Measurements from ENCODE around the gene HNRNPK.
A peak's percentile ranks its signal among the peaks of the same experiment; 100 is the strongest.

HNRNPK gene

DNA sequence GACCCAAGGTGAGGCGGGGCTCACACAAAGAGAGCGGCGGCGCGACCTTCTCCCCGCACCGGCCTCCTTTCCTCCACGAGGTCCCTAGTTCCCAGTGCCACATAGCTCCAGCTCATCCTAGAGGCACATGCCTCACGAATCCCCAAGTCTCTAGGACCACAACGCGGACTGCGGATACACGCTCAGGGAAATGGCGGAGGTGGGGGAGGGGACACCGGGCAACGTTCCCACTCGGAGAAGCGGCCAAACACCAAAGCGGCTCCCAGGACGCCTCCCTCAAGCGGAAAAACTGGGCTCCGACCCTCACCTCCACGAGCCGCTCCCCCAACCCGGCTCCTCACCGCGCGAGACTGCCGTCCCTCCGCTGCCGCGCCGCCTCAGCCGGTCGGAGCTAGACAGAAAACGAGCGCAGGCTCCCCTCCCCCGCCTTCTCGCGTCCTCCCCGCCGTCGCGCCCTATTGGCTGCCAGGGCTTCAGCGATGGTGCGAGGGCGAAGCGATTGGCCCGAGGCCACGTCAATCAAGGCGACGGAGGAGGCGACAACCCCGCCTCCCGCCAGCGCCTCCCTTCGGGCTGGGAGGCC is at the start of gene HNRNPK:
HNRNPK (minus strand) TSS at position 404 of the 583 bp plus-strand sequence. CDS start 1,963 bp downstream, outside the sequence.
- DNase-seq = peak; percentile 99

GRCh38 chr9:84027201-84027600 is 47.2 kb upstream of the HNRNPK start:
- DNase-seq = no peak

DNA sequence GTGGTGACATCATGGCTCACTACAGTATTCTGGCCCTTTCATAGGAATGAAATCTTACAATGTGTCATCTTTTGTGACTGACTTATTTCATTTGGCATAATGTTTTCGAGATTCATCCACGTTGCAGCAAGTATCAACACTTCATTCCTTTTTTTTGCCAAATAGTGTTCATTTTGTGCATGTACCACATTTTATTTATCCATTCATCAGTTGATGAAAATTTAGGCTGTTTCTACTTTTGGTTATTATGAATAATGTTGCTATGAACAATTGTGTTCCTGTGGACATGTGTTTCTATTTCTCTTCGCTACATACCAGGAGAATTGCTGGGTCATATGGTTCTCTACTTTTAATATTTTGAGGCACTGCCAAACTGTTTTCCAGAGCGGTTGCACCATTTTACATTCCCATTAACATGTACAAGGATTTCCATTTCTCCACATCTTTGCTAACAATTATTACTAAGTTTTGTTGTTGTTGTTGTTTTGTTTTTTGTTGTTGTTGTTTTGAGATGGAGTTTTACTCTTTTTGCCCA is 44.1 kb upstream of the HNRNPK start:
- DNase-seq = no peak

GRCh38 chr9:84007662-84008061 is 27.6 kb upstream of the HNRNPK start:
- DNase-seq = no peak

- DNase-seq = no peak
Measured at GRCh38 chr9:84003246-84003645, 23.2 kb upstream of the HNRNPK start.

- DNase-seq = no peak
Measured at GRCh38 chr9:84002344-84002743, 22.3 kb upstream of the HNRNPK start.

DNA sequence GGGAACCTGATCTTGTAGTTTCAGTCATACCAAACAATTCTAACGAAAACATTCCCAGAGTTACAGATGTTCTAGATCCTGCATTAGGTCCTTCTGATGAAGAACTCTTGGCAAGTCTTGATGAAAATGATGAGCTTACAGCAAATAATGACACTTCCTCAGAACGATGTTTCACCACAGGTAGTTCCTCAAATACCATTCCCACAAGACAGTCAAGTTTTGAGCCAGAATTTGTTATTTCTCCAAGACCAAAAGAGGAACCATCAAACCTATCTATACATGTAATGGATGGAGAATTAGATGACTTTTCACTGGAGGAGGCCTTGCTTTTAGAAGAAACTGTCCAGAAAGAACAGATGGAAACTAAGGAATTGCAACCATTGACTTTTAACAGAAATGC is 21.6 kb upstream of the HNRNPK start:
- DNase-seq = no peak

DNA sequence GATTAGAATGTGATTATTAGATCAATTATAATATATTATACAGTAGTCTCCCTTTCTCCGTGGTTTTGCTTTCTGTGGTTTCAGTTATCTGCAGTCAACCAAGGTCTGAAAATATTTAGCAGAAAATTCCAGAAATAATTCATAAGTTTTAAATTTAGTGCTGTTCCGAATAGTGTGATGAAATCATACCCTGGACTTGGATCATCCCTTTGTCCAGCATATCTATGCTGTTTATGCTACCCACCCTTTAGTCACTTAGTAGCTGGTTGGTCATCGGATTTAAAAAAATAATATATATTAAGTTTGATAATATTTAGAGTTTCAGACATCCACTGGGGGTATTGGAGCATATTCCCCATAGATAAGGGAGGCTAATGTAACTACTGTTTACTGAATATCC is 20.2 kb upstream of the HNRNPK start:
- DNase-seq = no peak

DNA sequence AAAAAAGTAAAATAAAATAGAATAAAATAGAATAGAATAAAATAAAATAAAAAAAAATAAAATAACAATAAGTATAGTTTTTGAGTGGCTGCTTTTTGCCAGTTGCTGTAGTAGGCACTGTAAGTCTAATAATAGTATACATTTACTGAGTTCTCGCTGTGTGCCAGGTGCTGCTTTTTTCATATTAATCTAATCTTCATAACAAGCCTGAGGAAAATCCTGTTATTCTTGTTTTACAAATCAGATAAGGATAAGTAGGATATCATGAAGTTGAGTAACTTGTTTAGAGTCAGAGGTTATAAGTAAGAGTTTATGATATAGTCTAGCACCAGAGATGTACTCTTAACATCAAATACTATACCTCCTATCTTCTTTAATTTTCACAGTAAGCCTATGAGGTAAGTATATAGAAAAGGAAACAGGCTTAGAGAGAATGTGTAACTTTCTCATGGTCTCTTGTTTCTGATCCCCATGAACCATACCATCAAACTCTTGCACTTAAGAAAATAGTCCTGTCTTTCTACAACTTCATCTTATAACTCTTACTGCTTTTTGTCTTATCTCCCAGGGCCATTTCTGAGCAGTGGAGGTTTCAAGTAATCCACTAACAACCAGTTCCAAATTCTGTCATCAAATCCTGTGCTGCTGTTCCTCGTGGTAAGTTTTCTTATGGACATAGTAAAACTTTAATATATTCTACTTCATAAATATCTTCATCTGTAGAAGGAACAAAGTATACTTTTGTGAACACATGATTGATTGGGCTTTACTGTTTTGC is 19.3 kb upstream of the HNRNPK start:
- no peak for DNase-seq

DNA sequence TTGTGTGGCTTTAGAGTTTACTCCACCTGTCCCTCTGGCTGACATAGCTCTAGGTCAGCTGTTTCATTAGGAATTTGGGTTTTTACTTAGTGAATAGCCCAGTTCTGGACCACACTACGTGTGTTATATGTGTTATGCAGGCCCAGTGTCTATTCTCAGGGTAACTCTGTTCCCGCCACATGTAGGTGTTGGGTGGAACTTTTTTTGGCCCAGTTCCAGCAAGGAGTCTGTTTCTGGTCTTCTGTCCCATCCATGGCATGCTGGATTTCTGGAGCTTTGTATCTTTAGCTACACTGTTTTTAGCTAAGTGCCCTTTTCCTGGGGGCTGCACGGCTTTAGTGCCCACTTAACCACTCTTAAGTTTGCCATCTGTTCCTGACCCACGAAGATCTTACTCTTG is 16.1 kb upstream of the HNRNPK start:
- DNase-seq = no peak

- no peak for DNase-seq
Measured at GRCh38 chr9:83992901-83993300, 12.9 kb upstream of the HNRNPK start.

DNA sequence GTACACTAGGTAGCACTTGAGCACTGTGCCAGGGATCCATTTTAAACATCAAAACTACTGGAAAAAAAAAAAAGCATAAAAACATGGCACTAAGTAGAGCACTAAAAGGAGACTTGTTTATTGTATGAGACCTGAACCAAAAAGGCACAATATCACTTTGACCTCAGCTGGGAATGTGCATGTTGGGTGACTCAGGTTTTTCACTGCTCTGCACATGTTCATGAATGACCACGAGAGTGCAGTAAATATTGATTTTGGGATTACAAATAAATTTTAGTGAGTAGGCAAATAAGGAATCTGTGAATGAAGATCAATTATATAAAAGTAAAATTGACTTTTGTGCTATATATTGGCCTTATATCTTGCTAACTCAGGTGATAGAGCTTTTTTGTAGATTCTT is 12.4 kb upstream of the HNRNPK start:
- DNase-seq = no peak

DNA sequence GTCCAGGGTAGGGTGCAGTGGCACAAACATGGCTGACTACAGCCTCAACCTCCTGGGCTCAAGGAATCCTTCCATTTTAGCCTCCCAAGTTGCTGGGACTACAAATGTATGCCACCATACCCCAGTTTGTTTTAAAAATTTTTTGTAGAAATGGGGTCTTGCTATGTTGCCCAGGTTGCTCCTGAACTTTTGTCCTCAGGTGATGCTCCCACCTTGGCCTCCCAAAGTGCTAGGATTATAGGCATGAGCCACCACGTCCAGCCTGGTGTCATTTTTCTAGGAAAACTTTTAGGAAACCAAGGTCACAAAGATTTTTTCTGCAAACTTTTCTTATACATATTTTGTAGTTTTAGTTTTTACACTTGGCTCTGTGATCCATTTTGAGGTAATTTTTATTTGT is 11.3 kb upstream of the HNRNPK start:
- DNase-seq = no peak

DNA sequence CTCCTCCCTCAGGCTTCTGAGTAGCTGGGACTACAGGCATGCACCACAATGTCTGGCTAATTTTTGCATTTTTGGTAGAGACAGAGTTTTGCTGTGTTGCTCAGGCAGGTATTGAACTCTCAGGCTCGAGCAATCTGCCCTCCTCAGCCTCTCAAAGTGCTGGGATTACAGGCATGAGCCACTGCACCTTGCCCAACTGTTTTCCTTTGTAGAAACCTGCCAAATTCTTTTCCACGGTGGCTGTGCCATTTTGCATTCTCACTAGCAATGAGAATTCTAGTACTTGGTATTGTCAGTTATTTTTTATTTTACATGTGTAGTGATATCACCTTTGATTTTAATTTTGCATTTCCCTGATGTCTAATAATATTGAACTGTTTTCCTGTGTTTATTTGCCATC is 8.4 kb upstream of the HNRNPK start:
- no peak for DNase-seq

GRCh38 chr9:83987402-83987791 is 7.4 kb upstream of the HNRNPK start:
- DNase-seq = no peak

- DNase-seq = peak; percentile 45
Measured at GRCh38 chr9:83986765-83987401, 6.9 kb upstream of the HNRNPK start.

- DNase-seq = no peak
Measured at GRCh38 chr9:83986195-83986594, 6.2 kb upstream of the HNRNPK start.

GRCh38 chr9:83981126-83981871 is 1.3 kb upstream of the HNRNPK start:
- DNase-seq = peak; percentile 42

DNA sequence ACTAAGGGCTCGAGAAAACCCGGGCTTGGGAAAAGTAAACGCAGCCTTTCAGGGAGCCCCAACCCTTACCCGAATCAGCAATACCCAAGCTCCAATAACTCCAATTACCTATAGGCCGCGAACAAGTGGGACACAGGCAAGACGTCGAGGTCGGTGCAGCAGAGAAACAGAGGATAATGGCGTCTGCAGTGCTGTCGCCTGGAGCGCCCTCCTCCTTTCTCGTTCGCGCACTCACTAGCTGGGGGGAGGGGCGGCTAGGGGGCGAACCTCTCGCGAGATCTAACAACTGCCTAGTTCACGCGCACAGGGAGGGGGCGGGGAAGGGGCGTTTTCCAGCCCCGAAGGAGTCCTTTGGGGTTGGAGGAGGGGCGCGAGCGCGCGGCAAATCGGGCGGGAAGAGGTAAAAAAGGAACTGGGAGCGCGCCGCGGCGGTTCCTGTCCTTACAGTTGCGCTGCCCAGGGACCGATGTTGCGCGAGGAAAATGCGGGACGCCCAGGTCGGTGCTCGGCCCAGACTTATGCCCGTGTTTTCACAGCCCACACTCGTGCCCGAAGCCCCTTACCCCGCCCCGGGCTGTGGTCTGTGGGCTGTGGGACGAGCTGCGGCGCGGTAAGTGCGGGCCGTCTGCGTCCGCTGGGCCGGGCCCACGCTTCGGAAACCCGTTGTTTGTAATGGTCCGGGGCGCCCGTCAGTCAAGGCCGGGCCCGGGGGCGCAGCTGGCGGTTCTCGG is 545 bp upstream of the HNRNPK start, which contains the start of gene RMI1:
RMI1 (plus strand) TSS at position 411 of the 731 bp plus-strand sequence. CDS start 20,182 bp downstream, outside the sequence.
- peak; percentile 100 for DNase-seq

GRCh38 chr9:83978992-83979811 is 813 bp downstream of the HNRNPK start:
- peak; percentile 90 for DNase-seq

GRCh38 chr9:83977196-83977595 is 2.8 kb downstream of the HNRNPK start:
- no peak for DNase-seq
